HUDEP-2 (cell line): ENCODE data around the gene ASS1.

ENCODE experiments used
- DNase-seq, 76 experiments: peaks; one replicate each; lab custom pipeline; 2025; ENCODE audit not compliant: unreplicated experiment in 76 of 76; lab: John Stamatoyannopoulos, UW

ASS1 gene

GRCh38 chr9:130417602-130418001 is 27.2 kb upstream of the ASS1 start:
- DNase-seq, result peak in 2 of 76 experiments; percentile 12 to 16

GRCh38 chr9:130418776-130419175 is 26.0 kb upstream of the ASS1 start:
- no peak for DNase-seq

- DNase-seq, result no peak
Observed at GRCh38 chr9:130419521-130420035, 25.2 kb upstream of the ASS1 start.

GRCh38 chr9:130421154-130421801 is 23.5 kb upstream of the ASS1 start:
- DNase-seq, result no peak

GRCh38 chr9:130421802-130422276 is 22.9 kb upstream of the ASS1 start:
- no peak for DNase-seq

- DNase-seq, result no peak
Observed at GRCh38 chr9:130422546-130422945, 22.2 kb upstream of the ASS1 start.

GRCh38 chr9:130423272-130423671 is 21.5 kb upstream of the ASS1 start:
- no peak for DNase-seq

GRCh38 chr9:130424595-130425454 is 19.9 kb upstream of the ASS1 start:
- DNase-seq, result no peak

GRCh38 chr9:130425741-130426466 is 18.9 kb upstream of the ASS1 start:
- DNase-seq, result no peak

GRCh38 chr9:130426467-130426773 is 18.3 kb upstream of the ASS1 start:
- DNase-seq, result peak in 2 of 76 experiments; percentile 6 to 14

GRCh38 chr9:130426883-130427282 is 17.9 kb upstream of the ASS1 start:
- DNase-seq, result no peak

GRCh38 chr9:130427326-130427725 is 17.4 kb upstream of the ASS1 start:
- DNase-seq, result no peak

- DNase-seq, result no peak
Observed at GRCh38 chr9:130428086-130428665, 16.6 kb upstream of the ASS1 start.

- DNase-seq, result no peak
Observed at GRCh38 chr9:130429381-130429780, 15.4 kb upstream of the ASS1 start.

- no peak for DNase-seq
Observed at GRCh38 chr9:130429831-130430230, 14.9 kb upstream of the ASS1 start.

GRCh38 chr9:130430232-130430631 is 14.5 kb upstream of the ASS1 start:
- DNase-seq, result no peak

GRCh38 chr9:130430734-130431535 is 13.8 kb upstream of the ASS1 start:
- DNase-seq, result no peak

- DNase-seq, result no peak
Observed at GRCh38 chr9:130431536-130432303, 13.0 kb upstream of the ASS1 start.

GRCh38 chr9:130432362-130432761 is 12.4 kb upstream of the ASS1 start:
- DNase-seq, result no peak
